ENCODE measurements around the gene TUBB2B.
A peak's percentile ranks its signal among the peaks of the same experiment; 100 is the strongest.

The TUBB2B gene

DNA sequence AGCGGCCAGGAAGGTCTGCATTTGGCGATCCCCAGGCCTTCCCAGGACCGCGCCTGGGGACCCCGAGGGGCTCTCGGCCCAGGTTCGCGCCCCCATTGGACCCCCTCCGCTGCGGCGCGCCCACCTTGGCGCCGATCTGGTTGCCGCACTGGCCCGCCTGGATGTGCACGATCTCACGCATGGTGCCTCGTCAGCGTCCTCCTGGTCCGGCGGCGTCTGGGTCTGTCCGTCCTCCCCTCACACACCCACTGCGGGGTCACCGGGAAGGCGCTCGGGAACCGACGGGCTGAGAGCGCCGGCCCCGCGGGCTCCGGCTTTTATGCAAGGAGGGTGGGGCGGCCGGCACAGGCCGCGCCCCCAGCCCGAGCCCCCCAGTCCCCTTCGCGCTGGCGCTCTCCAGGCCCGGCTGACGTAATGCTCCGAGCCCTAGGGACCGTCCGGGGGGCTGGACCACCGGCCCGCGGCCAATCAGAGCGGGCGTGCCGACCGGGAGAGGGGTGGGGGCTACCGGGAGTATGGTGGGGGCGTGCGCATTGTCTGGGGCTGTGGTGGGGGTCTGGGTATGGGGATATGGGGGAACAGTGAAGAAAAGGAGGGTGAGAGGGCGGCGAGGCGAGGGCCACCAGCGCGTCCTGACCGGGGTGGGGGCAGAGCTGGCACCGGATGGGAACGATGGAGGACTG is at the start of gene TUBB2B:
TUBB2B (minus strand) TSS at position 291 of the 683 bp plus-strand sequence; CDS start at position 181, 110 bp downstream.
- no peak for DNase-seq

DNA sequence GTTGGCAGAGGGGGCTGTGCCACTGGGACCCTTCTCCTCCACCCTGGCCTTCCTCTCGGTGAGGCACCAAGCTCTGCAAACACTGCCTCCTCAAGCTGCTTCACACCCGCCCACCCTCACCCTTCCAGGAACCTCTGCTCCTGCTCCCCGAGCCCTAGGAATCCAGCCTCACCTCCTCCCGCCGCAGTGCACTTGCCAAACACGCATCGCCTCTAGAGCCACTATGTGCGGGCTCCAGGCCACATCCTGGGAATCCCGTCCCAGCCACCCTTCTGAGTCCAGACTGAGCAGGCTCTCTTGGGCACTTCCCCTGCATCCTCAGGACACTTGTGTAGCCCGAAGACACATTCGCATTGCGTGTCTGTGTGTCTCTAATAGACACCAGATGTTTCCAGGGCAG is 49.8 kb upstream of the TUBB2B start:
- no peak for DNase-seq

DNA sequence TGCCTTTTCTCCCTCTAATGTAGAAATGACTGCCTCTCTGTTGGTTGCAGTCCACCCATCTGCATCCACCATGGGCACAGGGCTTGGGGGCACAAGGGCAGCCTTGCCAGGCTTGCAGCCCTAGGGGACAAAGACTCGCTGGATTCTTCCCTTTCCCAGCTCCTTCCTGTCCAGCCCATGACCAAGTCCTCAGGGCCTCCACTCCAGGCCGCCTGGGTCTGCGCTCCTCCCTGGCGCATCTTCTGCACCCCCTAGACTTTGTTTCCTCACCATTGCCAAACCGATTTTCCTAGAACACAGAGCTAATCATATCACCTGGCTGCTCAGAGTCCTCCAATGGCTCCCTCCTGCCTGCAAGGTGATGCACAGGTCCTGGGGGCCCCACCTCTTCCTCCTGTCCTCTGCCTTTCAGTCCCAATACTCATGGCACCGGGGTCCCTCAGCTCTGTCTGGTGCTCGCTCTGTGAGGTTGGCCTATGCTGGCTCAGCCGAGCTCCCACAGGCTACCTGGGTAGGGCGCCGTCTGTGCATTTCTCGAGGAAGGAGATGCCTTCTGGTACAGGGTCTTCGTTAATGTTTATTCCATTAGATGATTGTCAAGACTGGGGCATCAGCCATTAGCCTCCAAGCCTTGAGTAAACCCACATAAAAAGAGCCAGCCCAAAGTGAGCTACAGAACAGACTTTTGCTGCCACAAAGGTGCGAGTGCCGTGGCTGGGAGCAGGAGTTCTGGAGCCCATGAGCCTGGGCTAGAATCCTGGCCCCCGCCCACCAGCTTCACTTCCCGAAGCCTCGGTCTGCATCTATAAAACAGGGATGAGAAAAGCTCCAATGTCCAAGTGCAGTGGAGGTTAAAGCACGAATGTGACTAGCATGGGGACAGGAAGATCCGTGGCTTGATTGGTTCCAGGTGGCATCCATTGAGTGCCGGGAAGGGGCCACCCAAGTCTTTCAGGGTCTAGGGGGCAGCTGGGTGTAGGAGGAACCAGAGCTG is 49.0 kb upstream of the TUBB2B start:
- no peak for DNase-seq

DNA sequence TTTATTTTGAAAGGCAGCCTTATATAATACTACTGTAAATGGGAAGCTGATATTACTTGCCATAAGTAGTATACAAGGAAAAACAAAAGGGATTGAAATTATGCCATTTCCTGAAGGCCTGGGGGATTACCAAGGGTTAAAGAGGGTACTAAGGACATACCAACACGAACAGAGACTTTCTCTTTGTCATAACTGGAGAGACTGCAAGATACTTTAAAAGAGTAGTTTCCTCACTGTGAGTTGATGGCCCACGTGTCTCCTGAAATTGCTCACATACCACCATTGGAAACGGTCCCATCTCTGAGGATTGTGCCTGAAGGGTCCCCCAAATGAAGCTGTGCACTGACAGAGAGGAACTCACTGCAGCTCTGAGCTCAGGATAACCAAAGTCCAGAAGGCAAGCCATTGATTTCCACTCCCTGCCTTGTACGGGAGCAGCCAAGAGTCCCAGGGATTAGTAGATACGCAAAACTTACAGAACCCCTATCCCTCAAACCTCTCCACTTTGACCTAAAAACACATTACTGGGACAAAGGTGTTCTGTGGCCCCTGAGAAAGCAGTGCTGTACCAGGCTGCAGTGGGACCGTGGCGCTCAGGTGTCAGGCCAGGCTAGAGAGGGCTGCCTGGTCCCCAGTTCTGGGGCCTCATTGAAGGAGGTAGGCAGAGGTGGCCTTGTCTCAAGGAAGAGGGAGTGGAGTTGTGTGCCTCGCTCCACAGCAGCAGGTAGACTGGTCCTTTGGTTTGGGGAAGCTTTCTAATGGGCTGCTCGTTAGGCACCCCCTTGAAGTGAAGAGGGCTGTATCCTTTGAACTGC is 46.5 kb upstream of the TUBB2B start:
- DNase-seq, result no peak

DNA sequence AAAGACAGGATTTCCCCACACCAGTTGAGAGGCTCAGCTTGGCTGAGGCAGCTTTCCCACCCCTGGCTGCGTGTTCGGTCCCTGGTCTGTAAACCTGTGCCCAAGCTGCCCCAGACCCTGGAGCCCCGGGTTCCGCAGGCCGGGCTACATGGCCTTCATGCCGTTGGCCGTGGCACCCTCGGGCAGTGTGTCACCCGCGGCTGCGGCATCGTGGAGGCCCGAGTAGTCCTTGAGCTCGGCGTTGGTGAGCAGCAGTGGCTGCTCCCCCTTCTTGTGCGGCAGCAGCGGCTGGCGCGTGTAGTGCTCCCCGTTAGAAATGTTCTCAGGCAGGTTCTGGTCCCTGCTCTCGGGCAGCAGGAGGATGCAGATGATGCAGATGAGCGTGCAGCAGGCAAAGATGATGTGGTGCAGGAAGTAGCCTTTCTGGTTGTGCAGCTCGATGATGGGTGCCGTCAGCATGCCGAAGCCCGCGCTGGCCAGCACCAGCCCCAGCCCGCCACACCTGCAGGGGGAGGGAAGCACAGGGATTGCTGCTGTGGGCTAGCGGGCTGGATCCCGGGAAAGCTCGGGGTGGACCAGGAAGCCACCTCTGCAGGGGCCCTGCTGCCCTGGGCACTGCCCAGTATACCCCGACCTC is 45.6 kb upstream of the TUBB2B start:
- no peak for DNase-seq

DNA sequence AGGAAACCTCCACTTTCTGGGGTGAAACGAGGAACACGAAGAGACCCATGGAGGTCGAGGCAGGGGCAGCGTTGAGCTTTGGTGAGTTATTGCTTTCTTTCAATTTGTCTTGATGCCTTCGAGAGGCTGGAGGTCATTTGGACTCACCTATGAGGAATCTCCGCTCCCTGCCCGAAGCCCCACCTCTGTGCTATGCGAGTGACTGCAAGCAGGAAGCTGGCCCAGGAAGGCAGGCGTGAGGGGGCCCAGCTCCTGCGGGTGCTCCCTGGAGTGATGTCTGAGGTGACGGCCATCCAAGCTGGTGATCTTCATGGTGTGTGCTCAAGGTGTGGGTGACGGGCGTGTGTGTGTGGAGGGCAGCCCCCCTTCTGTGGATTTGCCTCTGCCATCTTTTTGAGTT is 44.3 kb upstream of the TUBB2B start:
- no peak for DNase-seq

DNA sequence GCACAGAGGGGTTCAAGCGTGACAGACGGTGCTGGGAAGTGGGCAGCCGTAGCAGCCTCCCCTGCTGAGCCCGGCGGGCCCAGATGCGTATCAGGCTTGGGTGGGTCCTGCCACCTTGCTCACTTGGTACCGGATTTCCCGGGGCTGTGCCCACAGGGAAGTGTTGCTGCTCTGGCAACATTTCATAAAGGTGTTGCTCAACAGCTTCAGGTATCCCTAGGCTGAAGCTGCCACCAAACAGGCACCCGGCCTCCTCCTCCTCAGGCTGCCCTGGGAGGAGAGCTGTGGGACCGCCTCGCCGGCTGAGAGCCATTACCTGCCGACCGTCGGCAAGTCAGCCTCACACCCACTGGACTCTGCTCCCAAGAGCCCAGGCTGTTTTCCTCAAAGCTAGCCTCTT is 42.8 kb upstream of the TUBB2B start:
- DNase-seq, result no peak

DNA sequence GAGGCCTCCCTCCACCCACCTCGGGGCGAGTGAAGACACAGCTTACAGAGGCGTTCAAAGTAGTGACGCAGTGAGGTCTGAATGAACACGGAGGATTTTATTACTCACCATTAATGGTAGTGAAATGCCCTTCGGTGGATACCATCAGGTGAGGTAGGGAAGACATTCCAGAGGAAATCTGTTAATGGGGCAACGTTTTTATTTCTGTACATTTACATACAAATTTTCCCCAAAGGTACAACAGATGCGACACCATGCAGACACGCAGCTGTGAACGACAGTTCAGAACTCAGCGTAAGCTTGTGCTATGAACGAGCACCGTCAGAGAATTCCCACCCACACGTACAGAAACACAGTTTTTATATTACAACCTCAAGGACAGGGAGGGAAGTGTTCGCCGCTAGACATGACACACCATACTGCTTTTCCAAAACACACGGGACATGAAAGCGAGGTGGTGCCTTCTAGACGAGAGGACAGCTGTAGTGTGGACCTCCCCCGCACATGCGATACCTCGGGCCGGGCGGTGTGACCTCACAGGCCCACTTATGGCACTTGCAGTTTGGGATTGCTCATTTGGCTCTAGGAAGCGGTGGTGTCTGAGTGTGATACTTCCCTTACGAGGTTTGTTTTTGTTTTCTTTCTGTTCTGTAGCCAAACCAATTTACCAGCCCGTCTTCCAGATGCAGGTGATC is 42.0 kb upstream of the TUBB2B start:
- no peak for DNase-seq

DNA sequence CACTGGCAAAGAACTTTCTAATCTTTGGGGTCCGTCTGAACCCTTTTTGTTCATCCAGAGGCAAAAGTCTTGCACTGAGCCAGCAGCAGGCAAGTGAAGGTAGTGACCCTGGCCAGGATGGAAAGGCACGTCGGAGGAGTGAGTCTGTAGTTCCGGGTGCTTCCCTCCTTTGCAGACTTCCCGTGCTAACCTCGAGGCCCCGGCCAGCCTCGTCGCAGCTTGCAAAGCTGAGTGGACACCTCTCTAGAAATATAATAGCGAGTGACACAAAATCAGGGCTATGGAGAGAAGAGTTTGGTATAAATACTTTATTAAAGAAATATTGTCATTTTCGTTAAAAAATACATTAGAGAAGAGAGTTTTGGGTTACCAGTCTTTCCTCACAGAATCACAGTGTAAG is 41.2 kb upstream of the TUBB2B start:
- DNase-seq, result no peak

DNA sequence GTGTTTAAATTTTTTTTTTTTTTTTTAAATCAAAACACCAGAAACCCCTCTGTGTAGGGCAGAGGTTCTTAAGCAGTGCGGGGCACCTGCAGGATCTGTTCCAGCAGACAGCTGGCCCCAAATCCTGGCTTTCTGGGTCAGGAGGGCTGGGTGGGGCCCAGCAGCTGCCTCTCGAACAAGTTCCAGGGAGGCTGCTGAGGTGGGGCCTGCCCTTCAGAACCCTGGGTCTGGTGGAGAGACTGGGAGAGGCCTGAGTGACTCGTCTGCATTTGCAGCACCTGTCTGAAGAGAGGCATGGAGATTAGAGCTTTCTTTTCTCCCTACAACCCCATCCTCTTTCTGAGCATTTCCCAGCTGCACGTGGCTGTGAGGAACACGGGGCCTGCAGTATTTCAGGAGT is 39.7 kb upstream of the TUBB2B start:
- no peak for DNase-seq

DNA sequence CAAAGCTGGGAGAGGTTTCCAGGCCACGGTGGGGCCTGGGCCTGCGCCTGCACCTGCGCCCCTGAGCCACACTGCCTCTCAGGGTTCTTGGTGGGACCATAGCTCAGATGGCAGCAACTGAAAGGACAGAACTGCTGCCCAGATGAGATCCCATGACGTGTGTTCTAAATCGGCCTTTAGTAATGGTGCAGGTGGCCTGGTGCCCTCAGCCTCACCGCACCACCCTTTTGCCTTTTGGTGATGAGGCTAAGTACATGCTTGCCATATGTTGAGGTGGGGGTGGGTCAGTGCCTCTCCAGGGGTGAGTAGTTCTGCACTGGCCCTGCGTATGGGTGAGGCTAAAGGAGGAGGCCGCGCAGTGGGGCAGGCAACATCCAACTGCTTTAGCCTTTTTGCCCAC is 38.7 kb upstream of the TUBB2B start:
- DNase-seq, result no peak

DNA sequence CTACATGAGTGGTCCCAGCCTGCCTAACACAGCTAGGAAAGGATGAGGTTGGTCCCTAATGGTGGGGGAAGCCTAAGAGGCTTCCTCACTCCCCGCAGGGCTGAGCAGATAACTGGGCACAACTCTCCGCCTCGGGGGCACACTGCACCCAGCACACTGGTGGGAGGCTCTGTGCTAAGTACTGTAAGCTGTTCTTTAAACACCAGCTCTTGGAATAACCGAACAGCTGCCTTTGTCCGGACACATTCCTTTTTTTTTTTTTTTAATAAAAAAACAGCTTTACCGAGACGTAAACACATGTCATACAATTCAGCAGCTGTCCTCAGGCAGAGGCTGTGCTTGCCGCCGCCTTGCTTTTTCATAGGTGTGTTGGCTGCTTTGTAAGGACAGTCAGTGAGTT is 38.2 kb upstream of the TUBB2B start:
- no peak for DNase-seq

DNA sequence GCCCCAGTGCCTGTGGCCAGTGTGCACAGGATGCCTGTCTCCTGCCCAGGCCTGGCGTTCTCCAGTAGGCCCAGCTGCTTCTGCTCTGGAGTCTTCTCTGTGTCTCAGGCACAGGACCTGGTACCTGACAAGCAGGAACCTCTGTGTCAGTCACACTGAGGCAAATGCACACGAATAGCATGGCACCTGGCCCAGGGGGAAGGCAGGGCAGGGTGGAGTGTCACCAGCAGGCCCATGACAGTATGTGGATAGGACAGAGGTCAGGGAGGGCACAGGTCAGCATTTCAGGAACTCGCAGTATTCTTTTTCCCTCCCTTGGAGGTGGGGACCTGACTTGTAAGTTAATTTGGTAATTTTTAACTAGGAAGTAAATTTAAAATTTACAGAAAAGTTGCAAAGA is 36.9 kb upstream of the TUBB2B start:
- DNase-seq, result no peak

DNA sequence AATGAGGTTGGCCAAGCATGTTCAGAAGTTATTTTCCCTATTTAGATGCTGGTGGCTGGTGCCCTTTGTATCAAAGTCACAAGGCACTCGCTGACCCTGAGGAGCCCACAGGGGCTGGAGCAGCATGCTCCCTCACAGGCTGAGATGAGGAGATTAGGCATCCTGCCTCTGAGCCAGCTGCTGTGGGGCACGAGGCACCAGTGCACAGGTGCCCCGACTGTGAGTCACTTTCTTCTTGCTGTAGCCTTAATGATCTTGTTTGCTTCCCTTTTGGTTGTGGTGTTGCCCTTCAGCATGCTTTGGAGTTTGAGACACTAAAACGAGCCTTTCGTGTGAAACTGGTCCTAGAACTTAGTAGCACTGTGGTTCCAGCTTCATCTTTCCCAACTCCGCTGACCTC is 35.6 kb upstream of the TUBB2B start:
- no peak for DNase-seq

DNA sequence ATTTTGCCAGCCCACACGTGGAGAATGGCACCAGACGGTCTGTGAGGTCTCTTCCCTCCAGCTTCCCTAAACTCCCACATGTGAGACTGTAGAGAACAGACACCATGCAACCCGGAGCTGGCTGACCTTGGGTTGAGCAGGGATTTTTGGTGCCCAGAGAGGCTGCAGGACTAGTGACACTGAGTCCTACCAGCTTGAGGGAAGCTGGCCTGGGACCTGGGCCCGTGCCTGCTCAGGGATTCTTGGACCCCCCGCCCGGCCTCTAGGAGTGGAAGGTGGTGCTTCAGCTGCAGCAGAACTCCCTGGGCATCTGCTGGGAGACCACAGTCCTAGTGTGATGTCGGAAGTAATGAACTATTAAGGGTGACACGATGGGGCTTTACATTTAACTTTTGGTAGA is 34.5 kb upstream of the TUBB2B start:
- no peak for DNase-seq

DNA sequence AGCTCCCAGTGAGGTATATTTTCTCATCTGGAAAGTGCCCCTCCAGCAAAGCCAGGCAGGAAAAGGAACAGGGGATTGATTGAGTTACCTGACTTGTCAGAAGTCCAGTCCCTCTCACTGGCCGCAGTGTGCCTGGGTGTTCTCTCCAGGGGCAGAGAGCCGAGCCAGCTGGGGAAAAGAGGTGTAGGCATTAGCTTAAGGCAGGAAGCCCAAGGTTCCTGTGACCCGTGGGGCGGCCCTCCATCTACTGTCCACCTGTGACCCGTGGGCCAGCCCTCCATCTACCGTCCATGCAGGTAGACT is 34.0 kb upstream of the TUBB2B start:
- no peak for DNase-seq

DNA sequence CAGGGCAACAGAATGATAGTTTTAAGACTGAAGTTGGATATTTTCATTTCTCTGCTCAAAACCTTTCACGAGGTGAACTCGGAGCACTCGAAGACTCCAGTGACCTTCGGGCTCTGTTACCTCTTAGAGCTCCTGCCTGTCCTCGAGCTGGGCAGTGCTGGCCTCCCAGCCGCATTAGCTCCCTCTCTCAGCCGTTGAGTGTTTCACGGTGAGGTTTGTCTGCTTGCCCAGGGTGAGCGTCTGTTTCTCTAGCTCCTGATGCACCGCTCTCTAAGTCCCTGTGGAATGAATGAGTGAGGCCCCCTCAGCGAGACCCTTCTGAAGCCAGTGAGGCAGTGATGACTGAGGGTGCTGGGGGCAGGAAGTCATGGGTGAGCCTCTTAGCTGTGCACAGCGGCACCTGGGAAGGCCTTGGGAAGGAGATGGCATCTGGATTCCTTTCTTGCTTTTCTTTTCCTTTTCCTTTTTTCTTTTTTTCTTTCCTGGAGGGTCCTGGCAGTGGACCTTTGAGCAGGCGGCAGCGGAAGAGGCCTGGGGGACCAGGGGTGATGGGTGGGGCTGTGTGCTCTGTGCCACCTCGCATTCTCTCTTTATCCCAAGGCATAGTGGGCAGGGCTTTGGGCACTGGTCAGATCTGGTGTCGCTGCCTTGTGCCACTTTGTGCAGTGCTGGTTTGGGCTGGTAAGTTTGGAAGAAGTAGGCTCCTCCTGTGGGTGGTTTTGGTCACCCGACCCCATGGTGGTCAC is 33.5 kb upstream of the TUBB2B start:
- DNase-seq, result no peak

DNA sequence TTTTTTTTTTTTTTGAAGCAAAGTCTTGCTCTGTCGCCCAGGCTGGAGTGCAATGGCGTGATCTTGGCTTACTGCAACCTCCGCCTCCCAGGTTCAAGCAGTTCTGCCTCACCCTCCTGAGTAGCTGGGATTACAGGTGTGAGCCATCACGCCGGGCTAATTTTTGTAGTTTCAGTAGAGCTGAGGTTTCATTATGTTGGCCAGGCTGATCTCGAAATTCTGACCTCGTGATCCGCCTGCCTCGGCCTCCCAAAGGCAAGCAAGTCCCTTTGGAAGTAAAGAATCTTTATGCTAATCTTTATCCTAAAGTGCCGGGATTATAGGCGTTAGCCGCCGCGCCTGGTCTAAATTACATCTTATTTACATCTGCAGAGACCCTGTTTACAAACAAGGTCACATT is 32.8 kb upstream of the TUBB2B start:
- DNase-seq, result no peak

DNA sequence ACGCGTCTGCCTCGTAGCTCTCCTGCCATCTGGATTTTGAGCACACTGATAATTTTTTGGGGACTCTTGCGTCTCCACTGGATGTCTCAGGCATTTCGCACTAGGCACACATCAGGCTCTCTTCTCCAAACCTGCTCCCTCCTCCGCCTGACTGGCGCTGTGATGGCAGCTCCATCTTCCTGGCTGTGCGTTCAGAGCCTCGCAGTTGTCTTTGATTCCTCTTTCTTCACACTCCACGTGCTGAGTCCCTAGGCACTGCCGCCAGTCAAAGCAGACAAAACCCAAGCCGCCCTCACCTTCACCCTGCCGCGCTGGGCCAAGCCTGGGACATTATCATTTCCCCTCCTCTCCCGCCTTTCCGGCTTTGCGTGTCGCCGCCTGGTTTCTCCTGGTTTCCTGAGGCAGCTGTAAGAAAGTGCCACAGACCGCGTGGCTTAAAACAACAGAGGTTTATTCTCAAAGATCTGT is 32.1 kb upstream of the TUBB2B start:
- DNase-seq, result peak; percentile 24

DNA sequence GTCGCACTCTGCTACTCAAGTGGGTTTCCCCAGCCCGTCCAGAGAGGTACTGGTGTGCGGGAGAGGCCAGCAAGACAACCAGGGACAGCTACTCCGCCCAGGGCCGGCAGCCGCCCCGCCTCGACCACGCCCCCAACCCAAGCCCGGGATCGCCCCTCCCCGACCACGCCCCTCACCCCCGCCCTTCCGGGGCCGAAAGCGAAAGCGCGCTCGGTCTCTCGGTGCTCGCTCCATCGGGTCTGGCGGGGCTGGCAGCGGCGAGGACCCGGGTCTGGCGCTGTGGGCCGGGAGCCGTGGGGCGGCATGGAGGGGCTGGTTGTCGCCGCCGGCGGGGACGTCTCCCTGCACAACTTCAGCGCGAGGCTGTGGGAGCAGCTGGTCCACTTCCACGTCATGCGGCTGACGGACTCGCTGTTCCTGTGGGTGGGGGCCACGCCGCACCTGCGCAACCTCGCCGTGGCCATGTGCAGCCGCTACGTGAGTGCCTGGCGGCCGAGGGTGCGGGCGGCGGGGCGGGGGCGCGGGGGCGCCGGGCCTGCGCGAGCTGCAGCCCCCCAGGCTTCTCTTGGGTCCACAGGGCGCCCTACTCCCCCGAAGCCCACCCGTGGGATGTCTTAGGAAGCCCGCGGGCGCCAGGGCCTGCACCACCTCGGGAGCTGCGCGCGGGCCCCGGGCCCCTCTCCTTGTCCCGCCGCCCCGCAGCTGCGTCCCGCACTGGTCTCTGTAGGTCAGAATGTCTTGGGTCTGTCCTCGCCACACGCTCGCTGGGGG is 31.5 kb upstream of the TUBB2B start, which contains the start of gene PSMG4:
PSMG4 (plus strand) TSS at position 228 of the 771 bp plus-strand sequence; CDS start at position 304, 76 bp downstream.
- DNase-seq, result peak; percentile 87

DNA sequence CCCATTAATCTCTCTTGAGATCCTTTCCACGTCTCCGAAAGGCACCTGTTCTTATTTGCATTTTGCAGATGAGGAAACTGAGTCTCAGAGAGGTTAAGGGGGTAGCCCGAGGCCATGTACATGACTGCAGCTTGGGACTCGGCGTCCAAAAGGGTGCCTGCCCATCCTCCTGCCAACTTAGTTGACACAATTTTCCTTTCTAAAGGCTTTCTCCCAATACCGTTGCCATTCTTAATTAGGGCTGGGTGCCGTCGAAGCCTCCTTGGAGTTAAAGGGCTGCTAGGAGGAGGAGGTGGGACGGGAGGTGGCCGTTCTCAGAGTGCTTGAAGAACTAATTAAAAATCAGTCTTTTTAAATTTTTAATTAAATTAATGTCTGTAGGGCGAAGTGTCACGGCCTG is 30.7 kb upstream of the TUBB2B start:
- no peak for DNase-seq

Measured in CD4-positive, alpha-beta T cell treated with Interleukin-4 for 4 hours (primary cell).